IMR-90 (cell line): ENCODE measurements around the gene CPSF7. TPM values are rescaled to one million over a fixed set of nuclear protein-coding genes. Genes with fewer than 3 reads are reported as not detected.

ENCODE experiments used
- ATAC-seq: fragments of 200-7000 bp; cut with Tn5 transposase; 2 replicates; pipeline ENCODE4 v1.9.1; 2020; ENCODE audit warnings: low read depth, mild to moderate bottlenecking, moderate library complexity
- BruUV-seq: library from RNA; stranded (reverse); fragments of 400-500 nt; replicated peaks from 2 replicates; lab custom pipeline; 2021; lab: Mats Ljungman, UMichigan
- CTCF ChIA-PET: fragments of 300-600 bp; formaldehyde crosslinking; extraction: SDS; loops from one replicate; lab custom pipeline; 2021; ENCODE audit warnings: antibody characterized with exemption; lab: Yijun Ruan, JAX
- POLR2A ChIA-PET: fragments of 300-600 bp; sonication (Branson Sonifier 250); formaldehyde crosslinking; loops from one replicate; lab custom pipeline; 2022; ENCODE audit warnings: antibody characterized with exemption; ENCODE audit not compliant: unreplicated experiment; lab: Charles Lee
- DNase-seq: peaks from one replicate; pipeline ENCODE4 v3.0.0; 2013
- H2AFZ ChIP-seq: replicated peaks from 2 replicates; pipeline ENCODE3; 2013; ENCODE audit warnings: low read length, mild to moderate bottlenecking; ENCODE audit not compliant: poor library complexity
- H2AK5ac ChIP-seq: 2 replicates; pipeline ENCODE4 v1.6.1; 2013; ENCODE audit warnings: low read depth, low read length, inconsistent platforms
- H2AK9ac ChIP-seq: replicated peaks from 2 replicates; pipeline ENCODE3; 2013; ENCODE audit warnings: mild to moderate bottlenecking, low read depth, low read length, moderate library complexity; ENCODE audit not compliant: poor library complexity
- H2BK120ac ChIP-seq: 2 replicates; pipeline ENCODE4 v1.6.1; 2013; ENCODE audit warnings: low read depth, low read length, inconsistent platforms
- H2BK15ac ChIP-seq: 3 replicates; pipeline ENCODE4 v1.6.1; 2013; ENCODE audit warnings: low read depth, low read length, inconsistent platforms
- H2BK20ac ChIP-seq: 2 replicates; pipeline ENCODE4 v1.6.1; 2013; ENCODE audit warnings: low read depth, mild to moderate bottlenecking, inconsistent platforms, low read length, moderate library complexity
- H2BK5ac ChIP-seq: 2 replicates; pipeline ENCODE4 v1.6.1; 2013; ENCODE audit warnings: mild to moderate bottlenecking, low read depth, low read length, inconsistent platforms; ENCODE audit not compliant: poor library complexity, severe bottlenecking
- H3K14ac ChIP-seq: replicated peaks from 2 replicates; pipeline ENCODE4 v1.6.1; 2013; ENCODE audit warnings: low read depth, low read length, inconsistent platforms
- H3K18ac ChIP-seq: 2 replicates; pipeline ENCODE4 v1.6.1; 2013; ENCODE audit warnings: low read depth, low read length, control low read depth
- H3K23ac ChIP-seq: 2 replicates; pipeline ENCODE4 v1.6.1; 2013; ENCODE audit warnings: low read depth, low read length, inconsistent platforms
- H3K27ac ChIP-seq: 2 replicates; pipeline ENCODE4 v1.5.1; 2013; ENCODE audit warnings: mild to moderate bottlenecking, control low read depth, low read length; ENCODE audit not compliant: insufficient read depth
- H3K27me3 ChIP-seq: 2 replicates; pipeline ENCODE4 v1.6.1; 2013; ENCODE audit warnings: low read length; ENCODE audit not compliant: control insufficient read depth, insufficient read depth
- H3K36me3 ChIP-seq: 2 replicates; pipeline ENCODE4 v1.6.1; 2013; ENCODE audit warnings: low read length, mixed read lengths; ENCODE audit not compliant: control insufficient read depth, insufficient read depth
- H3K4ac ChIP-seq: 2 replicates; pipeline ENCODE4 v1.6.1; 2013; ENCODE audit warnings: low read depth, low read length, inconsistent platforms
- H3K4me1 ChIP-seq: 2 replicates; pipeline ENCODE4 v1.6.1; 2013; ENCODE audit warnings: low read length, mixed read lengths; ENCODE audit not compliant: control insufficient read depth, insufficient read depth
- H3K4me2 ChIP-seq: 2 replicates; pipeline ENCODE4 v1.6.1; 2013; ENCODE audit warnings: low read depth, mild to moderate bottlenecking, control low read depth, low read length, moderate library complexity
- H3K4me3 ChIP-seq: 2 replicates; pipeline ENCODE4 v1.5.1; 2013; ENCODE audit warnings: low read depth, mild to moderate bottlenecking, control low read depth, low read length, moderate library complexity; ENCODE audit not compliant: insufficient read depth
- H3K56ac ChIP-seq: 2 replicates; pipeline ENCODE4 v1.6.1; 2013; ENCODE audit warnings: low read length, inconsistent platforms; ENCODE audit not compliant: insufficient read depth; ENCODE audit errors: extremely low read depth
- H3K79me1 ChIP-seq, 2 experiments: 2 replicates each; pipeline ENCODE4 v1.6.1; 2013; ENCODE audit warnings: low read length in 2 of 2, inconsistent platforms in 1 of 2, low read depth in 1 of 2
- H3K9ac ChIP-seq: 2 replicates; pipeline ENCODE4 v1.6.1; 2013; ENCODE audit warnings: low read depth, low read length, control low read depth
- H3K9me1 ChIP-seq: 2 replicates; pipeline ENCODE4 v1.6.1; 2013; ENCODE audit warnings: low read length, inconsistent platforms; ENCODE audit not compliant: insufficient read depth
- H3K9me3 ChIP-seq: 2 replicates; pipeline ENCODE4 v1.6.1; 2013; ENCODE audit warnings: low read length; ENCODE audit not compliant: control insufficient read depth, insufficient read depth
- H4K20me1 ChIP-seq: 2 replicates; pipeline ENCODE4 v1.6.1; 2013; ENCODE audit warnings: low read length, inconsistent platforms; ENCODE audit not compliant: insufficient read depth
- H4K5ac ChIP-seq: 2 replicates; pipeline ENCODE4 v1.6.1; 2013; ENCODE audit warnings: mild to moderate bottlenecking, low read depth, low read length, control low read depth
- H4K8ac ChIP-seq, 2 experiments: 2 replicates each; pipeline ENCODE4 v1.6.1; 2013; ENCODE audit warnings: low read depth in 2 of 2, low read length in 2 of 2, control low read depth in 1 of 2, inconsistent platforms in 1 of 2
- H4K91ac ChIP-seq: 2 replicates; pipeline ENCODE4 v1.6.1; 2013; ENCODE audit warnings: low read depth, low read length, inconsistent platforms; ENCODE audit not compliant: insufficient read depth
- BHLHE40 ChIP-seq: fragments of 150-350 bp; IDR thresholded peaks from 2 replicates; pipeline ENCODE4 v1.6.1; 2016; ENCODE audit warnings: mild to moderate bottlenecking, low read depth, low read length
- CEBPB ChIP-seq: IDR thresholded peaks from 2 replicates; pipeline ENCODE4 v1.6.1; 2012; ENCODE audit warnings: low read depth, low read length, improper control_type of control experiment
- CHD1 ChIP-seq: IDR thresholded peaks from 2 replicates; pipeline ENCODE4 v1.6.1; 2012; ENCODE audit warnings: low read depth, low read length, improper control_type of control experiment
- ELK1 ChIP-seq: fragments of 150-350 bp; IDR thresholded peaks from 2 replicates; pipeline ENCODE4 v1.6.1; 2016; ENCODE audit warnings: low read depth, mild to moderate bottlenecking, low read length, moderate library complexity, borderline replicate concordance
- FOS ChIP-seq: fragments of 150-350 bp; IDR thresholded peaks from 2 replicates; pipeline ENCODE4 v1.6.1; 2016; ENCODE audit warnings: low read depth, low read length
- MAFK ChIP-seq: IDR thresholded peaks from 2 replicates; pipeline ENCODE4 v1.6.1; 2012; ENCODE audit warnings: low read depth, low read length, improper control_type of control experiment
- MAZ ChIP-seq: IDR thresholded peaks from 2 replicates; pipeline ENCODE4 v1.6.1; 2012; ENCODE audit warnings: low read depth, mild to moderate bottlenecking, low read length, improper control_type of control experiment, moderate library complexity, borderline replicate concordance
- MXI1 ChIP-seq: IDR thresholded peaks from 2 replicates; pipeline ENCODE4 v1.6.1; 2012; ENCODE audit warnings: low read depth, mild to moderate bottlenecking, low read length, moderate library complexity, borderline replicate concordance
- NFE2L2 ChIP-seq: fragments of 150-350 bp; IDR thresholded peaks from 2 replicates; pipeline ENCODE4 v1.6.1; 2016; ENCODE audit warnings: low read depth, mild to moderate bottlenecking, low read length
- POLR2A ChIP-seq: IDR thresholded peaks from 2 replicates; pipeline ENCODE4 v1.6.1; 2012; ENCODE audit warnings: mild to moderate bottlenecking, low read depth, low read length
- RAD21 ChIP-seq: IDR thresholded peaks from 2 replicates; pipeline ENCODE4 v1.6.1; 2012; ENCODE audit warnings: low read length, improper control_type of control experiment
- RCOR1 ChIP-seq: IDR thresholded peaks from 2 replicates; pipeline ENCODE4 v1.6.1; 2012; ENCODE audit warnings: mild to moderate bottlenecking, low read length, improper control_type of control experiment; ENCODE audit not compliant: insufficient replicate concordance
- RFX5 ChIP-seq: IDR thresholded peaks from 2 replicates; pipeline ENCODE4 v1.8.0; 2012; ENCODE audit warnings: low read depth, mild to moderate bottlenecking, low read length, moderate library complexity
- SMC3 ChIP-seq: fragments of 150-350 bp; IDR thresholded peaks from 2 replicates; pipeline ENCODE4 v1.6.1; 2016; ENCODE audit warnings: low read depth, mild to moderate bottlenecking, antibody characterized with exemption, low read length, moderate library complexity
- WGBS, 2 experiments: methylation state at CpG; one replicate each; pipeline versions ENCODE4 v1.1.5 to v1.1.7; 2013; ENCODE audit warnings: missing lambda C conversion rate in 2 of 2; ENCODE audit not compliant: insufficient read length in 1 of 2; ENCODE audit errors: extremely low coverage in 2 of 2; 5-methylcytosine and 5-hydroxymethylcytosine counted together
- dilution Hi-C: fragments of 300-500 bp; cut with HindIII; formaldehyde crosslinking; loops from one replicate; pipeline ENCODE4 v1.14.3; 2018; ENCODE audit warnings: low sequenced_read_pairs; ENCODE audit not compliant: unreplicated experiment
- in situ Hi-C: fragments of 300-500 bp; cut with MboI; formaldehyde crosslinking; loops from 3 replicates; pipeline ENCODE4 v1.14.3; 2019; ENCODE audit warnings: low sequenced_read_pairs, inconsistent platforms, mixed read lengths
- intact Hi-C: fragments of 100-400 bp; cut with micrococcal nuclease; formaldehyde crosslinking; loops from 2 replicates; pipeline ENCODE4 v1.10.0; 2022
- polyA plus RNA-seq, 3 experiments: library from polyadenylated mRNA; depleted of rRNA; stranded (reverse); fragments of >200 nt; gene quantifications; 2 replicates each; pipeline ENCODE4 v1.2.3, GENCODE V29; 2012; ENCODE audit warnings: low replicate concordance in 1 of 3
- total RNA-seq: library from RNA; depleted of rRNA; stranded (reverse); fragments of >200 nt; gene quantifications from 2 replicates; pipeline ENCODE4 v1.2.3, GENCODE V29; 2012
- TF ChIP-seq, protein P1 (sequence below): fragments of 150-350 bp; IDR thresholded peaks from 2 replicates; pipeline ENCODE4 v1.6.1; 2017; ENCODE audit warnings: mild to moderate bottlenecking, antibody characterized with exemption, low read length, low read depth
- TF ChIP-seq, protein P2 (sequence below): conservative IDR thresholded peaks from 2 replicates; pipeline ENCODE4 v1.5.1; 2012; ENCODE audit warnings: mild to moderate bottlenecking, low read depth, low read length, improper control_type of control experiment

The CPSF7 gene
- total and polyA plus RNA-seq, 2 of the 4 experiments (the other 2 are of a cell fraction), result 9.5 to 55.2 TPM

DNA sequence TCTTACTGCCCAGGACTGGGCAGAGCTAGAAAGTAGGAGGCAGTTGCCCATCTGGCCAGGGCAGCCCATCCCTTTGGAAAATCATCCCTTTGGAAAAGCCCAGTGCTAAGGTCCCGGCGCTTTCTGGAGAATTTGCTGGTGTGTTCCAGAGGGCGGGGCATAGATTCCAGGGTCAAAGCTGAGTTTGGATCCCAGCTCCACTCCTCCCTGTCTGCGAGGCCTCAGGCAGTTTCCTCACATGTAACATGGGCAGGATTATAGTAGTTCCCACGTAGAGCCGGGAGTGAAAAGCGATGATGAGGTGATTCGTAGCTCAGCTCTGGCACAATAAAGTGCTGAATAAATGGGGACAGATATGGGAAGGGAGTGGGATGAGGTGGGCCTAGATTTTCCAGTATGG lies 47.4 kb upstream of the CPSF7 start:
- intact Hi-C loops, result loop anchor here (1.0 to 2.0 kb wide), 5 partner anchors 40 to 256 kb away; partner anchors contain the start of gene SYT7
- no peak overlapping the region for H3K14ac ChIP-seq
- DNase-seq (no peak), ATAC-seq (no peak)
- H3K56ac ChIP-seq, result no peak overlapping the region
- no peak overlapping the region for H3K4me2 ChIP-seq
- no peak overlapping the region for H2BK120ac ChIP-seq
- H4K5ac ChIP-seq, result no peak overlapping the region
- no peak overlapping the region for H3K4me3 ChIP-seq
- no peaks in the 10 kb centered on the region for H3K4me1 ChIP-seq
- H2BK20ac ChIP-seq, result no peak overlapping the region
- no TSS peak for BruUV-seq
- H3K9me1 ChIP-seq, result no peaks in the 10 kb centered on the region
- H4K20me1 ChIP-seq, result no peaks in the 10 kb centered on the region
- H3K9ac ChIP-seq, result no peak overlapping the region
- in situ Hi-C loops, result loop anchor here (5.0 kb wide), 2 partner anchors 40 to 160 kb away; no protein-coding TSS in a partner anchor
- TF ChIP-seq BHLHE40 (no peak), RCOR1 (no peak), FOS (no peak), MAFK (no peak), RAD21 (no peak), RFX5 (no peak), NFE2L2 (no peak), ELK1 (no peak), MAZ (no peak), SMC3 (no peak), MXI1 (no peak), CHD1 (no peak), CEBPB (no peak), POLR2A (no peak)
- TF ChIP-seq, protein P1, sequence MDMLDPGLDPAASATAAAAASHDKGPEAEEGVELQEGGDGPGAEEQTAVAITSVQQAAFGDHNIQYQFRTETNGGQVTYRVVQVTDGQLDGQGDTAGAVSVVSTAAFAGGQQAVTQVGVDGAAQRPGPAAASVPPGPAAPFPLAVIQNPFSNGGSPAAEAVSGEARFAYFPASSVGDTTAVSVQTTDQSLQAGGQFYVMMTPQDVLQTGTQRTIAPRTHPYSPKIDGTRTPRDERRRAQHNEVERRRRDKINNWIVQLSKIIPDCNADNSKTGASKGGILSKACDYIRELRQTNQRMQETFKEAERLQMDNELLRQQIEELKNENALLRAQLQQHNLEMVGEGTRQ, result no peak
- TF ChIP-seq, protein P2, sequence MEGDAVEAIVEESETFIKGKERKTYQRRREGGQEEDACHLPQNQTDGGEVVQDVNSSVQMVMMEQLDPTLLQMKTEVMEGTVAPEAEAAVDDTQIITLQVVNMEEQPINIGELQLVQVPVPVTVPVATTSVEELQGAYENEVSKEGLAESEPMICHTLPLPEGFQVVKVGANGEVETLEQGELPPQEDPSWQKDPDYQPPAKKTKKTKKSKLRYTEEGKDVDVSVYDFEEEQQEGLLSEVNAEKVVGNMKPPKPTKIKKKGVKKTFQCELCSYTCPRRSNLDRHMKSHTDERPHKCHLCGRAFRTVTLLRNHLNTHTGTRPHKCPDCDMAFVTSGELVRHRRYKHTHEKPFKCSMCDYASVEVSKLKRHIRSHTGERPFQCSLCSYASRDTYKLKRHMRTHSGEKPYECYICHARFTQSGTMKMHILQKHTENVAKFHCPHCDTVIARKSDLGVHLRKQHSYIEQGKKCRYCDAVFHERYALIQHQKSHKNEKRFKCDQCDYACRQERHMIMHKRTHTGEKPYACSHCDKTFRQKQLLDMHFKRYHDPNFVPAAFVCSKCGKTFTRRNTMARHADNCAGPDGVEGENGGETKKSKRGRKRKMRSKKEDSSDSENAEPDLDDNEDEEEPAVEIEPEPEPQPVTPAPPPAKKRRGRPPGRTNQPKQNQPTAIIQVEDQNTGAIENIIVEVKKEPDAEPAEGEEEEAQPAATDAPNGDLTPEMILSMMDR, result no peak
- peaks cover 12% of the 10 kb centered on the region; the same call in 1 of the 2 replicates for H3K27me3 ChIP-seq
- H3K23ac ChIP-seq, result no peak overlapping the region
- dilution Hi-C loops, result no loop called here
- H2AK9ac ChIP-seq, result no peak overlapping the region
- CTCF ChIA-PET, result interaction anchor here (0.6 to 4.1 kb wide), 5 partner anchors 12 to 162 kb away, joined by 3 to 26 read pairs (median 5); no protein-coding TSS in a partner anchor
- H2BK5ac ChIP-seq, result no peak overlapping the region
- peaks cover 6% of the 10 kb centered on the region for H3K36me3 ChIP-seq
- H3K27ac ChIP-seq, result no peak overlapping the region
- H2BK15ac ChIP-seq, result no peak overlapping the region
- H4K8ac ChIP-seq, result no peak overlapping the region
- no CpG with 5 or more reads among the region's 8 CpGs for WGBS, 2 experiments
- H3K18ac ChIP-seq, result no peak overlapping the region
- H2AK5ac ChIP-seq, result no peak overlapping the region
- no peaks in the 10 kb centered on the region for H3K79me1 ChIP-seq
- H4K91ac ChIP-seq, result no peak overlapping the region
- POLR2A ChIA-PET, result no interaction called here
- H2AFZ ChIP-seq, result no peak overlapping the region
- peaks cover 2% of the 10 kb centered on the region; the same call in 1 of the 2 replicates for H3K9me3 ChIP-seq
- no peak overlapping the region for H3K4ac ChIP-seq
